ENCODE results near the gene GRM7. TPM values are rescaled to one million over a fixed set of nuclear protein-coding genes. Genes with fewer than 3 reads are reported as not detected.

Gene GRM7
- total RNA-seq, 6 donors from 2014 or later = 0.46 to 8.6 TPM; not detected in 4

GRCh38 chr3:7739754-7740153 is 878.8 kb downstream of the GRM7 start:
- 79 to 84% methylated on average over 2 of the region's 2 CpGs for WGBS, 2 donors
- Histone ChIP-seq H3K4me3 (no peak overlapping the region), H3K36me3 (no peaks in the 10 kb centered on the region), H3K4me1 (no peaks in the 10 kb centered on the region), H3K27me3 (no peaks in the 10 kb centered on the region), H3K9me3 (no peaks in the 10 kb centered on the region), H3K27ac (no peak overlapping the region)
- no peak for ATAC-seq (ENCODE audit: low FRiP score in 2 of 2)
- no peak for TF ChIP-seq POLR2AphosphoS5 (IDR thresholded peaks at IDR 0.05)
- TF ChIP-seq POLR2A (IDR thresholded peaks at IDR 0.05) = no peak
- no peak for TF ChIP-seq CTCF (IDR thresholded peaks at IDR 0.05)
- no peak for TF ChIP-seq EP300 (IDR thresholded peaks at IDR 0.05)
- DNase-seq = no peak

DNA sequence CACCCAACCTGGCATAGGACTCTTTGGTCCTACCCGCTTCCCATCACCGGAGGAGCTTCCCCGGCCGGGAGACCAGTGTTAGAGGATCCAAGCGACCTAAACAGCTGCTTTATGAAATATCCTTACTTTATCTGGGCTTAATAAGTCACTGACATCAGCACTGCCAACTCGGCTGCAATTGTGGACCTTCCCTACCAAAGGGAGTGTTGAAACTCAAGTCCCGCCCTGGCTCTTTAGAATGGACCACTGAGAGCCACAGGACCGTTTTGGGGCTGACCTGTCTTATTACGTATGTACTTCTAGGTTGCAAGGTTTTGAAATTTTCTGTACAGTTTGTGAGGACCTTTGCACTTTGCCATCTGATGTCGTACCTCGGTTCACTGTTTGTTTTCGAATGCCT is 879.5 kb downstream of the GRM7 start:
- Histone ChIP-seq H3K4me1 (no peaks in the 10 kb centered on the region), H3K4me3 (no peak overlapping the region), H3K9me3 (no peaks in the 10 kb centered on the region), H3K27me3 (no peaks in the 10 kb centered on the region), H3K36me3 (no peaks in the 10 kb centered on the region), H3K27ac (no peak overlapping the region)
- WGBS, 2 donors = 90 to 91% methylated on average over 12 of the region's 12 CpGs
- DNase-seq (no peak), ATAC-seq (ENCODE audit: low FRiP score in 2 of 2) (no peak)
- TF ChIP-seq POLR2A (IDR thresholded peaks at IDR 0.05) = no peak

GRCh38 chr3:7744850-7745249 is 883.9 kb downstream of the GRM7 start:
- TF ChIP-seq CTCF (IDR thresholded peaks at IDR 0.05) (no peak), POLR2AphosphoS5 (IDR thresholded peaks at IDR 0.05) (no peak), POLR2A (IDR thresholded peaks at IDR 0.05) (no peak), EP300 (IDR thresholded peaks at IDR 0.05) (no peak)
- no peak overlapping the region for H3K27ac ChIP-seq
- H3K4me1 ChIP-seq = no peaks in the 10 kb centered on the region
- no peaks in the 10 kb centered on the region for H3K27me3 ChIP-seq
- H3K4me3 ChIP-seq = no peak overlapping the region
- H3K9me3 ChIP-seq = no peaks in the 10 kb centered on the region
- no peak for ATAC-seq (ENCODE audit: low FRiP score in 2 of 2)
- H3K36me3 ChIP-seq = no peaks in the 10 kb centered on the region
- DNase-seq = no peak

GRCh38 chr3:7745711-7746110 is 884.8 kb downstream of the GRM7 start:
- no peak for ATAC-seq (ENCODE audit: low FRiP score in 2 of 2)
- H3K27me3 ChIP-seq = no peaks in the 10 kb centered on the region
- no peaks in the 10 kb centered on the region for H3K9me3 ChIP-seq
- H3K4me1 ChIP-seq = no peaks in the 10 kb centered on the region
- TF ChIP-seq POLR2A (IDR thresholded peaks at IDR 0.05) (no peak), EP300 (IDR thresholded peaks at IDR 0.05) (no peak), CTCF (IDR thresholded peaks at IDR 0.05) (no peak), POLR2AphosphoS5 (IDR thresholded peaks at IDR 0.05) (no peak)
- H3K4me3 ChIP-seq = no peak overlapping the region
- no peaks in the 10 kb centered on the region for H3K36me3 ChIP-seq
- H3K27ac ChIP-seq = no peak overlapping the region
- 73 to 83% methylated on average over 1 of the region's 1 CpG for WGBS, 2 donors
- no peak for DNase-seq

GRCh38 chr3:7749931-7750695 is 889.2 kb downstream of the GRM7 start:
- Histone ChIP-seq H3K4me3 (no peak overlapping the region), H3K36me3 (no peaks in the 10 kb centered on the region), H3K27ac (no peak overlapping the region), H3K4me1 (no peaks in the 10 kb centered on the region), H3K9me3 (no peaks in the 10 kb centered on the region), H3K27me3 (no peaks in the 10 kb centered on the region)
- no peak for TF ChIP-seq EP300 (IDR thresholded peaks at IDR 0.05)
- TF ChIP-seq POLR2AphosphoS5 (IDR thresholded peaks at IDR 0.05) = no peak
- no peak for TF ChIP-seq POLR2A (IDR thresholded peaks at IDR 0.05)
- TF ChIP-seq CTCF (IDR thresholded peaks at IDR 0.05) = no peak
- ATAC-seq (ENCODE audit: low FRiP score in 2 of 2) = no peak
- WGBS, 2 donors = 51 to 76% methylated on average over 4 of the region's 4 CpGs
- DNase-seq = no peak
